Hematopoietic multipotent progenitor cell (in vitro differentiated cells): ENCODE measurements around the gene MTSS2. TPM values are rescaled to one million over a fixed set of nuclear protein-coding genes. Genes with fewer than 3 reads are reported as not detected.
"Not testable (repeated sequence)": the region's sequence is repeated elsewhere in the genome, so short reads cannot be mapped to it uniquely, and the experiment has no call there.

Experiments
- DNase-seq, 3 donors: peaks; one replicate each; pipeline ENCODE4 v3.0.0-alpha.2; 2011 to 2015; ENCODE audit warnings: low read depth in 2 of 3, low spot score in 2 of 3
- total RNA-seq: library from RNA; depleted of rRNA; stranded (reverse); fragments of >200 nt; gene quantifications from one replicate; pipeline ENCODE4 v1.2.3, GENCODE V29; 2012

MTSS2 gene
- total RNA-seq, 1 donor = 14.8 TPM

DNA sequence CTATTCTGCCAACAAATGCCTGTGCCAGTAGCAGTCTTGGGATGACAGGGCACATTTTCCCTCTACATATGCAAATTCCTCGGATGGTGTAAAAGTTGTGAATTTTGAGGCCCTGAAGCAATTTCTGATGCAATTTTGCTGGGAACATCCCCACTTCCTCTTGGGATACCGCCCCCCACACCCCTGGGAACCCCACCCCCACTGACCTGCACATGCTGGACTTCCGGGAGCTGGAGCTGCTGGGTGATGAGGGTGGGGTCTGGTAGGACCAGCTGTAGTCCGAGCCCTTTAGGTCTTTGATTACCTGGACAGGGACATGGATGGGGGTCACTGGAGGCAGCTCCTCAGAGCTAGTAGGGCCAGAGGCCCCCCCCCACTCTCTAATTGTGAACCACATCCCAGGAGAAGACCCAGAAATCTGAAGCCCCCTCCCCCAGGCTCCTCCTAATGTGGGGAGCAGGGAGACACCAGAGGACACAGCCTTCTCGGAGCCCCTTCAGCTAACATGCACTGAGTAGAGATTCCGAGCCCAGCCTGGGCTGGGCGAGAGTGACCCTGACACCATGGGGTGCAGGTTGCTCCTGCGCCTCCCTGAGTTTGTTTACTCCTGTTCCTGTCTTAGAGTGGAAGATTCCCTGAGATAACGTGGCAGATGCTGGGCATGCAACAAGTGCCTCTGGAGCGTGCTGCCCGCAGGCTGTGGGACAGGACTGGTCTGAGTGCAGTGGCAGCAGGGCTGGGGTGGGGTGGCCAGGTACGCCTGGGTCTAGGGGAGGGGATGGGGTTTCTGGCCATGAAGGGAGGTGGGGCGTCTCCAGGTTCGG, 9.0 kb downstream of the MTSS2 start:
- DNase-seq = no peak

- DNase-seq = no peak
These were observed 9.9 kb downstream of the MTSS2 start for GRCh38 chr16:70675851-70676513.

DNA sequence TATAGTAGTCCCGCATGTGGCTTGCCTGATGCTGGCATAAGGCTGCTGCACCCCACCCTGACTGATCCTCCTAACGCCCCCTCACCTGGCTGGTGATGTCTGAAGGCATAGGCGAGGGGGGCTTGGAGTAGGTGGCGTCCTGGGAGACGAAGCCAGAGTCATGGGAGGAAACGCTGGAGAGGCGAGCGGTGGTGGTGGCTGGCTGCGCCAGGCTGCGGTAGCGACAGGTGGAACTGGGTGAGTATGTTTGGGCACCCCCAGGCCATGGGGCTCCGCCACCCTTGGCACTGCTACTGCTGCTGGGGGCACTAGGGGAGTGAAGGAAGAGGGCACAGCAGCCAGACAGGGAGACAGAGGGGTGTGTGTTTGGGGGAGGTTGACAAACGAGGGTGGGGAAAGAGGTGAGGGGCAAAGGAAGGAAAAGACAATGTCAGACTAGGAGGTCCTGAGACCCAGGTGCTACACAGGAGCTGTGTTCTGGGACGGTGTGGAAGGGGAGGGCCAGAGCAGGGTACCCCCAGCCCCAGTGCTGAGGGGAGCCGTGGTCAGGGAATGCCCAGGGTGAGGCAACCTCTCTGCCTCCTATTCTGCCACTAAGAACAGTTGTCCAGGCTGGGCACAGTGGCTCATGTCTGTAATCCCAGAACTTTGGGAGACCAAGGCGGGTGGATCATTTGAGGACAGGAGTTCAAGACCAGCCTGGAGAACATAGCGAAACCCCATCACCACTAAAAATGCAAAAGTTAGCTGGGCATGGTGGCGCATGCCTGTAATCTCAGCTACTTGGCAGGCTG, 11.4 kb downstream of the MTSS2 start:
- DNase-seq = no peak

DNA sequence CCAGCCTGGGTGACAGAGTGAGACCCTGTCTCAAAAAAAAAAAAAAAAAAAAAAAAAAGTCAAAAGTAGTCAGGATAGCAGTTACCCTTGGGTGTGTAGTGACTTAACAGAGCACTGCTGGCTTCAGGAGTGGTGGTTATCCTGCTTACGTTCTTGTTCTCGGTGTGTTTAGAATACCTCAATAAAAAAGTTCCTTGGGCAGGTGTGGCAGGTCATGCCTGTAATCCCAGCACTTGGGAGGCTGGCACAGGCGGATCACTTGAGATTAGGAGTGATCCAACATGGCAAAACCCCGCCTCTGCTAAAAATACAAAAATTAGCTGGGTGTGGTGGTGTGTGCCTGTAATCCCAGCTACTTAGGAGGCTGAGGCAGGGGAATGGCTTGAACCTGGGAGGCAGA, 14.9 kb downstream of the MTSS2 start:
- not testable (repeated sequence) for DNase-seq

DNA sequence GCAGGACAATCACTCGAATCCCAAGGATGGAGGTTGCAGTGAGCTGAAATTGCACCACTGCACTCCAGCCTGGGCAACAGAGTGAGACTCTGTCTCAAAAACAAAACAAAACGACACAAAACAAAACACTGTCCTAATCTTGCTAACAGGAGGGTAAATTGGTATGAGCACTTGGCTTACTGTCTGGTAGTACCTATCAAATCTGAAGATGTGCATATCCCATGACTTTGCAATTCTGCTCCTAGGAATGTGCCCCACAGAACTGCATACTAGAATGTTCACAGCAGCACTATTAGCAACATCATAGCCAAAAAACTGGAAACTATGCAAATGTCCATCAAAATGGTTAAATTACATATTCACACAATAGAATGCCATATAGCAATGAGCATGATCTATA, 15.7 kb downstream of the MTSS2 start:
- no peak for DNase-seq

DNA sequence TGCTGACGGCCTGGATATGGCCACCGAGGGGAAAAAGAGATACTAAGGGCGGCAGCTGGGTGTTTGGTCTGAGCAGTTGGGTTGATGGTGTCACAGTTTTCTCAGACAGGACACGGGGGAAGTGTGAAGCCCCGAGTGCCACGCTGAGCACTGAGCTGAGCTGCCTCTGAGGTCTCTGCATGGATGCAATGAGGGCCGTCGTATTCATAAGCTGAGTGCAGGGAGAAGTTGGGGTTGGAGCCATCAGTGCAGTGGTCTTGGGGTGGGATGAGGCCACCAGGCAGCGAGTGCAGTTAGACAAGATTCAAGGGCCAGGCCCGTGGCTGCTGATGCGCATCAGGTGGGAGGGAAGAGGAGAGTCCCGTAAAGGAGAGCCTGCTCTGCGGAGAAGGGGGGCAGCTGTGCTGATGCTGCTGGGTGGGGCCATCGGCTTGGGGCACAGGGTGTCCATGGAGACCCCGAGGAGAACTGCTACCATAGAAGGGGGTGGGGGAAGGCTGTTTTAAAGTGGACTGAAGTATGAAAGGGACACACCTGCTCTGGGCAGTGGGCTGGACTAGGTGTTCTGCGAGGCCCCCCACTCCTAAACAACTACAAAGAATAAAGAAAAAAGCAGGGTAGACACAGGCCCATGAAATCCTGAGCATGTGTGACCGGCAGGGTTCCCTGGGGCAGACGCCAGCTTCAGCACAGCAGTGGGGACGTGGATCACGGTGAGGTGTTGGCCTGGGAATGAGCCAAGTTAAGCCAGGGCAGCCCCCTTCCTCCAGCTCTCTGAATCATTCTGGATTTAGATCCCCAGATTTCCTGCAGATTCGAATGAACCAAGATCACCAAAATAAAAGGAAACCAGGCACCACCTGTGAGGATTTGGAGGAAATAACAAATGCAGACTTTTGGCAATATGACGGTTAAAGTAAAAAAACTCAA, 19.8 kb downstream of the MTSS2 start:
- DNase-seq = no peak

GRCh38 chr16:70665113-70665694, 20.6 kb downstream of the MTSS2 start:
- no peak for DNase-seq

GRCh38 chr16:70664325-70665112, 21.3 kb downstream of the MTSS2 start:
- no peak for DNase-seq

DNA sequence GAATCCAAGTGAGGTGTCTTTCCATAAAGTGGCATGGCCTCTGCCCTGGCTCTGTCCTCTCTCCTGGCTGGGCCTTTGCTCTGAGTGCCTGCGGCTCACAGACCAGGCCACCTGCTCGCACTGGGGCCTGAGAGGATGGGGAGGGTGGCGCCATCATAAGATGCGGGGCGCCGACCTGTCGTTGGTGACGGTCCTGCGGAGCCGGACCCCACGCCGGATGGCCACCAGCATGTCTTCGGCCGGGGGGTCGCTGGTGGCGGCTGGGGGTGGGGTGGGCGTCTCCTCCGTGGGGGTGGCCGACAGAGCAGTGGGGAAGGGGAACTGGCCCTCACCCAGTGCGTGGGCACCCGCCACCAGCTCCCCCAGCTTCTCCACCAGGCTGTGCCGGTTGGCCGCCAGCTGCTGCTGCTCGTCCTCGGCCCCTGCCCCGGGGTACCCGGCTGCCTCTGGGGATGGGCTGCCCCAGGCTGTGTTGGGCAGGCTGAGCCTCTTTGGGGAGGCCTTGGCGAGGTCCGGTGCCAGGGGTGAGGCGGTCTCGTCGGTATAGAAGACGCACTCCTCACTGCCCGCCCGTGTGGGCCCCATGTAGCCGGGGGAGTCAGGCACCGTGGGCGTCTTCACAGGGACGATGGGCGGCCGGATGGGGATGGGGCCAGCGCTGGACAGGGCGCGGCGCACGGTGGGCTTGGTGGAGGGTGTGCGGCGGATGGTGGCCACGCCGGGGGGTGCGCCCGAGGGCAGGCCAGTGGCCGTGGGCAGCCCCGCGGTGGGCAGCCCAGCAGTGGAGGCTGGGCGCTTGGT, 22.1 kb downstream of the MTSS2 start:
- no peak for DNase-seq

DNA sequence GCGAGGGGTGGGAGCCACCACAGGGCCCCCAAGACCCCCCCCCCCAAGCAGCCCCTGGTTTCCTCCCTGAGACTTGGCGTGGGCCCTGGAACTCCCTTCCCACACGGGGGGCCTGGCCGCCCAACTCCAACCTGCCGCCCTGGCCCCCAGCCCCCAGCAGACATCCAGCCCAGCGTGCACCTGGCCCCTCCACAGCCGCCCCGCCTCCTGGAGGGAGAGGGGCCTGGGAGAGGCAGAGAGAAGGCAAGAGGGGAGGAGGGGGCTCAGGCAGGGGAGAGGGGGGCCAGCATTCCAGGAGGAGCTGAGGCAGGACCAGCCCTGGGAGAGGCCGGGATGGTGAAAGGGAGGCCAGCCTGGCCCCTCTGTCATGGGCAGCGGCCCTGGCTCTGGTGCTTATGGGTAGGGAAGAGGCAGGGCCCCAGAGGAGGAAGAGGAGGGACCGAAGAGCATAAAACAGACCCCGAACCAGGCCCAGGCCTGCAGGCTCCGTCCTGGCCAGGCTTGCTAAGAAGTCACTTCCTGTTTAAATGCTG, 22.8 kb downstream of the MTSS2 start:
- no peak for DNase-seq

- no peak for DNase-seq
These were observed 23.8 kb downstream of the MTSS2 start for GRCh38 chr16:70661918-70662641.

GRCh38 chr16:70661534-70661917, 24.3 kb downstream of the MTSS2 start:
- no peak for DNase-seq

GRCh38 chr16:70660672-70661350, 25.0 kb downstream of the MTSS2 start:
- no peak for DNase-seq

GRCh38 chr16:70659953-70660671, 25.7 kb downstream of the MTSS2 start:
- DNase-seq = no peak

- DNase-seq = no peak
These were observed 26.3 kb downstream of the MTSS2 start for GRCh38 chr16:70659546-70659945.

DNA sequence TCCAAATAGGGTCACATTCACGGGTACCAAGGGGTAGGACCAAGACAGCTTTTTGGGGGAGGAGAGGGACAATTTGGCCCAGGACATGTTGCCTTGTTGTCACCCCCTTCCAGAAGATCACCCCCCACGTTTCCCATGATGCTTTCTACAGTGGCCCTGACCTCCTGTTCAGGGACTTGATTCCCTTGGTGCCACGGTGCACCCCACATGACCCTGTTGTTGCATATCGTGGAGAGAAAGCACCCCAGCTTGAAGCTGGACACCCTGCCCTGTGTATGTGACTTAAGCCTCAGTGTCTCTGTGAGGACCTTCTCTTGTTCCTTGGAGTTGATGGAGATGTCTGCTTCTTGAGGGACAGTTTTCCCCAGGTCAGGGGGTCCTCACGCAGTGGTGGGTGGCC, 26.9 kb downstream of the MTSS2 start:
- DNase-seq = no peak
